Raji (cell line): ENCODE data around the gene ZNF223.

Experiments used
- POLR2A ChIP-seq: IDR thresholded peaks from 2 replicates; pipeline ENCODE4 v1.6.1; 2011; ENCODE audit warnings: low read depth, low read length, control low read depth; ENCODE audit not compliant: insufficient read depth

Gene ZNF223

DNA sequence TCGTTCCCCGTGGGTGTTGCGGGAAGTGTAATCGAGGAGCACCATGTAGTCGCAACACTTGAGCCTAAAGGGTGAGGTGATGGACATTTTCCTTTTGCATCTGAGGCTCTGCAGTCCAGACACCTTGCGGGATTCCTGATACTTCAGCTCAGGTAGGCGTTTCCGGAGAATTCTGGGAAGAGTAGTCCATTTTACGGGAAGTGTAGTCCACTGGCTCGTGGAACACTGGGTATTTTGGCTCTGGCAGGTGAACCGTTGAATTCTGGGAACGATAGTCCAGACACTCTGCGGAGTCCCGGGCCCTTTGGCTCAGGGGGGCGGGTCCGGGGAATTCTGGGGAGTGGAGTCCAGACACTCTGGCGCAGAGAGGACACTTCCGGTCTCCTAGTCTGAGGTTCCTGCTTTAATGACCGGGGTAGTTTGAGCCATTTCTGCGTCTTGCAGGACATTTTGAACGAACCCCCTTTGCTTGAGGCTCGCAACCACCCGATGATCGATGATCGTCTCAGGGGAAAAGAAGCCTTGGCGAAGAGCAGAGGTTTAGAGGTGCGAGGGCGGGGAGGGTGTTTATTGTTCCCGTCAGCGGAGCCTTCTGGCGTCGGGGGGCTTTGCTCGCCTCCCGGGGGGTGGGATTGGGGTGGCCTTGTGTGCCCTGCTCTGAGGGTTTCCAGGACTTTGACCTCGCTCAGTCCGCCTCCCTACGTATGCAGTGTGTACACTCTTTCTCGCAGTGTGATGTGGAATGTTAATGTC lies at the start of gene ZNF223:
Gene ZNF223, plus strand, starts transcription at position 387 of the 753 bp plus-strand sequence. CDS start 3,141 bp downstream, outside the sequence.
- no peak for TF ChIP-seq POLR2A

DNA sequence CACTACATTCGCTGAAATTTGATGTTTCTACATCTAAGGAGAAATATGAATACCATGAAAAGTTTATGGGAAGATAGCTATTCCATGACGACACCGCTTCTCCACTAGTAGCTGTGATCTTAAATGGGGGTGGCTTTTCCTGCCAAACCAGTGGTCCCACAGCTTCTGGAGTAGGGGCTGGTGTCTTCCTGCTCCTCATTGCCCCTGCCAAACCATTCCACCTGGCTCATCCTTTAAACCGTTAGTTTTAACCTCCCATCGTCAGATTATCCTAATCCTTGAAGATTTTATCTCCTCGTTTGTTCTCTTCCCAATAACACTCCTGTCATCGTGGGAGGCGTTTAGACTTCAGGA lies 49.6 kb upstream of the ZNF223 start:
- TF ChIP-seq POLR2A: no peak

DNA sequence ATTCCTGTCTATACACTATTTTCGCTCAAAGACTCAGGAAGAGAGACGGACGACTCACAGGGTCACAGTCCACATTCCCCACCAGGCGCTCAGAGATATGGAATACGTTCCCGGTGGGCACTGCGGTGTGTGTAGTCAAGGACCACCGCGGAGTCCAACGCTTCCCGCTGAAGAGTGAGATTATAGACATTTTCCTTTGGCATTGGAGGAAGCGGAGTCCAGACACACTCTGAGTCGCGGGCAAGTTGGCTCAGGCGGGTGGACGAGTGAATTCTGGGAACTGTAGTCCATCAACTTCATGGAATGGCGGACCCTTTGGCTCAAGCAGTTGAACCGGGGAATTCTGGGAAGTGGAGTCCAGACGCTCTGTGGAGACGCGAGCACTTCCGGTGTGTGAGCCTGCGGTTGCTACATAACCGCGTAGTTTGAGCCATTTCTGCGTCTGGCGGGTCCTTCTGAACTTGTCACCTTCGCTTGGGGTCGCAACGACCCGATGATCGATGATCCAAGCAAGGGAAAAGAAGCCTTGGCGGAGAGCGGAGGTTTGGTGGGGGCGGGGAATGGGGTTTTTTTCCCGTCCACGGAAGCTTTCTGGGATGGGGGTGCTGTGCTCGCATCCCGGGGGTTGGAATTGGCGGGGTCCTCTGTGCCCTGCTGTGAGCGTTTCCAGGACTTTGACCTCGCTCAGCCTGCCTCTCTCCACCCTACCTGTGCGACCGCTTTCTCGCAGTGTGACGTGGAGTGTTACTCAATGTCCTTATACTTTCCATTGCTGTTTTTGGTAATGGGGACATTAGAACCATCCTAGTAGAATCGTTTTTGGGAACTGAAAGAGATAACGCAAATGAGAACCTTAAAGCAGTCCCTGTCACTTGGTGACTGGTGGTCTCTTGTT lies 49.0 kb upstream of the ZNF223 start, which contains the start of gene ZNF230:
Gene ZNF230, plus strand, starts transcription at position 392 of the 895 bp plus-strand sequence. CDS start 4,122 bp downstream, outside the sequence.
- no peak for TF ChIP-seq POLR2A

DNA sequence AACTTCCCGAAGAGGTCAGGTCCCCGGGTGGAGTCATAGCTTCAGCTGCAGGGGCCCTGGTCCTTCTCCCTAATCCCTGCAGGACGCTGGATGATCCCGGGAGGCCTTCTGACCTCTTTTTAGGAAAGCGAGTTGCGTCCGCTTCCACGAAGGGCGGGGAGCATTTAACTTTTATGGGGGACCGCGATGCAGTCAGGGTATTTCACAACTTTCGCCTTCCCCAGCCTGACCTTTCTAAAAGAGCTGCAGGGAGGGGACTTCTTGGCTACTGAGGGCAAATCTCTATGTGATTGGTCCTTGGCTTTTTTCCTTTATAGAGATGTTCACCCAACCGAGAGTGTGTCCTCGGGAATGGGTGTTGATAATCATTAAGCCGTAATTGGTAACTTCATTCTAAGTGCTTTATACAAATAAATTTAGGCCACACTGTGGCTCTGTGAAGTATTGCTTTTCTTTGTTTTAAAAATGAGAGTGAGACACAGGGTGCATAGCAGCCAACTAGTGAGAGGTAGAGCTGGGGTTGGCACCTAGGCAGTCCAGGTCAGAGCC lies 48.3 kb upstream of the ZNF223 start:
- no peak for TF ChIP-seq POLR2A

DNA sequence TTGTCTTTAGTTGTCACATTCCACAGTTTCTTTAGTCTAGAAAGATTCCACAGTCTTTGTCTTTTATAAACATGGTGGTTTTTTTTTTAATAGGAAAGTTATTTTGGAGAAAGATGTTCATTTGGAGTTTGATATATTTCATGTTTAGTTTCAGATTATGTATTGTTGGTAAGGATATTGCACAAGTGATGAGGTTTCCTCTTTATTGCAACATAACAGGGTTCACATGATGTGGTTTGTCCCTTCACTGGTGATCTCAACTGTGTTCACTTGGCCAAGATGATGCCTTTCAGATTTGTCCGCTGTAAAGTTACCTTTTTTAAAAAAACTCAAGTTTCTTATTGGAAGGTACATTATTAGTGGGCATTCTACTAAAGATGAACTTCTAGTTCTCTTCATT lies 45.9 kb upstream of the ZNF223 start:
- no peak for TF ChIP-seq POLR2A

DNA sequence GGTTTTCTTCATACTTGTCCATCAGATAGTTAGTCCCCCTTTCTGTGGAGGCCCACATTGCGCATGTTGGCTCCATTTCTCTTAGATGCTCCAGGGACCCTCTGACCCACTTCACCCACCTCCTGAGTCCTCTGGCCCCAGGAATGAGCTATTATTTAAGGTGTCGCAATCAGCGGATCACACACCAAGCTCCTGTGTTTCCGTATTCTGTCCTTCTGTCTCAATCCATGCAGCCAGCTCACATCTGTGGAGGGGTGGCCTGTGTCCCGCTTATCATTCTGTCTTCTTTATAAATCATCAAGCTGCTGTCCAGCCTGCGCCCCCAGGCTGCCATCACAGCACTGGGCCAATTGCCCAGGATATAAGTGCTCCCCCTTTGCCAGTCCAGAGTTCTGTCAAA lies 44.4 kb upstream of the ZNF223 start:
- no peak for TF ChIP-seq POLR2A

DNA sequence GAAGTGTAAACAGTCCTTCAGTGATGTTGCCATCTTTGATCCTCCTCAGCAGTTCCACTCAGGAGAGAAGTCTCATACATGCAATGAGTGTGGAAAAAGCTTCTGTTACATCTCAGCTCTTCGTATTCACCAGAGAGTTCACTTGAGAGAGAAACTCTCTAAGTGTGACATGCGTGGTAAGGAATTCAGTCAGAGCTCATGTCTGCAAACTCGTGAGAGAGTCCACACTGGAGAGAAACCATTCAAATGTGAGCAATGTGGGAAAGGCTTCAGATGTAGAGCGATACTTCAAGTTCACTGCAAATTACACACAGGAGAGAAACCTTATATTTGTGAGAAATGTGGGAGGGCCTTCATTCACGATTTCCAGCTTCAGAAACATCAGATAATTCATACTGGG lies 41.4 kb upstream of the ZNF223 start:
- no peak for TF ChIP-seq POLR2A

DNA sequence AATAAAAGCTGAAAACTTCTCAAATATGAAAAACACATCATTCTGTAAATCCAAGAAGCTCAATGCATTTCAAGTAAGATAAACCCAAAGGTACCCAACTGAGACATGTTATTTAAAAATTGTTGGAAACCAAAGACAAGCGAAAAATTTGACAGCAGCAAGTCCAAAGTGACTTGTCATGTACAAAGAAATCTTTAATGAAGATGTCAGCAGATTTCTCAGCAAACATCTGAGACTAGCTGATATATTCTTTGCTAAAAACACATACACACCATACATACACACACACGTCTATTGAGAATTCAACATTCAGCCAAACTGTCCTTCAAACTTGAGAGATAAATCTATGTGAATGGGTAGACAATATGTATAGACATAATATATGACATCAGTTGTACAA lies 32.3 kb upstream of the ZNF223 start:
- TF ChIP-seq POLR2A: no peak

DNA sequence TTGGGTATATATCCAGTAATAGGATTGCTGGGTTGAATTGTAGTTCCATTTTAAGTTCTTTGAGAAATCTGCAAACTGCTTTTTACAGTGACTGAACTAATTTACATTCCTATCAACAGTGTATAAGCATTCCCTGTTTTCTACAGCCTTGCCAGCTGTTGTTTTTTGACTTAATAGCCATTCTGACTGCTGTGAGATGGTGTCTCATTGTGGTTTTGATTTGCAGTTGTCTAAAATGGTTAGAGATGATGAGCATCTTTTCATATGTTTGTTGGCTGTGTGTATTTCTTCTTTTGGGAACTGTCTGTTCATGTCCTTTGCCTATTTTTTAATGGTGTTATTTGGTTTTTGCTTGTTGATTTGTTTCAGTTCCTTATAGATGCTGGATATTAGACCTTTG lies 30.6 kb upstream of the ZNF223 start:
- TF ChIP-seq POLR2A: no peak

GRCh38 chr19:44024900-44025216 lies 27.0 kb upstream of the ZNF223 start:
- no peak for TF ChIP-seq POLR2A

GRCh38 chr19:44025217-44025936 lies 26.5 kb upstream of the ZNF223 start, which contains the start of gene ZNF222:
ZNF222 (plus strand) TSS chr19:44025379; CDS start chr19:44025437, 58 bp downstream.
- no peak for TF ChIP-seq POLR2A

DNA sequence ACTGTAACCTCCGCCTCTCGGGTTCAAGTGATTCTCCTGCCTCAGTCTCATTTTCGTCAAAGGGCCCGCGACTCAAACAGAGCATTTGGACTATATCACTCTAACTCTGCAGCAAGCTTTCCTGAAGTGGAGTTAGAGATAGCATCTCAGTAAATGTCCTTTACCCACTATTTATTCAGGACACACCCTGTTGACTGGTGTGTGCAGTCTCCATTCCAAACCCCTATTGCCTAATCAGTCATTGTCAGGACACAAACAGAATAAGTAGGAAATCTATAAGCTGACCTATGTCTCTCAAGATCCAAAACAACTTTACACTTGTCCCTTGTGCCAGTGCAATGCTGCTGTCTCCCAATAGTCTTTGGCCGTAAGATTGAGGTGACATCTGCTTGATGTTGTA lies 25.2 kb upstream of the ZNF223 start:
- TF ChIP-seq POLR2A: no peak

DNA sequence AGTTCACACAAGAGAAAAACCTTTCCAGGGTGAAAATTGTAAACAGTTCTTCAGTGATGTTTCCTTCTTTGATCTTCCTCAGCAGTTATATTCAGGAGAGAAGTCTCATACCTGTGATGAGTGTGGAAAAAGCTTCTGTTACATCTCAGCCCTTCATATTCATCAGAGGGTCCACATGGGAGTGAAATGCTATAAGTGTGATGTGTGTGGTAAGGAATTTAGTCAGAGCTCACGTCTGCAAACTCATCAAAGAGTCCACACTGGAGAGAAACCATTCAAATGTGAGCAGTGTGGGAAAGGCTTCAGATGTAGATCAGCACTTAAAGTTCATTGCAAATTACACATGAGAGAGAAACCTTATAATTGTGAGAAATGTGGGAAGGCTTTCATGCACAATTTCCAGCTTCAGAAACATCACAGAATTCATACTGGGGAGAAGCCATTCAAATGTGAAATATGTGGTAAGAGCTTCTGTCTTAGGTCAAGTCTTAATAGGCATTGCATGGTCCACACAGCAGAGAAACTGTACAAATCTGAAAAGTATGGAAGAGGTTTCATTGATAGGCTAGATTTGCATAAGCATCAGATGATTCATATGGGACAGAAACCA lies 19.7 kb upstream of the ZNF223 start:
- TF ChIP-seq POLR2A: no peak

DNA sequence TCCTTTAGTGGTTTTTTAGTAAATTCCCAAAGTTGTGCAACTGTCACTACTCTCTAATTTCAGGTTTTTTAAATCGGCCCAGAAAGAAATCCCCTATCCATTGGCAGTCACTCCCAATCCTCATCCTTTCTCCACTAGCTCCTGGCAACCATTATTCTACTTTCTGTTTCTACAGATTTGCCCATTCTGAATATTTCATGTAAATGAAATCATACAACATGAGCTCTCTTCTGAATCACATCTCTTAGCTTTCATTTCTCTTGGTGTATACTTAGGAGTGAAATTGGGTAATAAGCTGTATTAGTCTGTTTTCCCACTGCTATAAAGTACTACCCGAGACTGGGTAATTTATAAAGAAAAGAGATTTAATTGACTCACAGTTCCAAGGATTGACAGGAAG lies 9.7 kb upstream of the ZNF223 start:
- TF ChIP-seq POLR2A: no peak
